Left renal pelvis (tissue), 4 donors: Measurements from ENCODE around the gene MEX3A. TPM values are rescaled to one million over a fixed set of nuclear protein-coding genes. Genes with fewer than 3 reads are reported as not detected.
"Not testable (repeated sequence)": the region's sequence is repeated elsewhere in the genome, so short reads cannot be mapped to it uniquely, and the experiment has no call there.

ENCODE experiments used
- DNase-seq, 4 donors: peaks; one replicate each; pipeline ENCODE4 v3.0.0-alpha.2; 2013; ENCODE audit warnings: low read depth in 4 of 4, low spot score in 3 of 4
- polyA plus RNA-seq, 4 donors: library from polyadenylated mRNA; unstranded; fragments of 120-200 nt; gene quantifications; one replicate each; pipeline ENCODE4 v1.2.1, GENCODE V29; 2013; ENCODE audit not compliant: insufficient read length in 4 of 4

The MEX3A gene
- 10 to 100 TPM; 40.9 to 46.9 (median 45.0) TPM for polyA plus RNA-seq

GRCh38 chr1:156082309-156083091 lies at the start of gene MEX3A:
TSS of gene MEX3A (minus strand) at chr1:156082465. CDS start at chr1:156081998, 467 bp downstream.
- peak; percentile 83 to 89 (median 88) for DNase-seq

DNA sequence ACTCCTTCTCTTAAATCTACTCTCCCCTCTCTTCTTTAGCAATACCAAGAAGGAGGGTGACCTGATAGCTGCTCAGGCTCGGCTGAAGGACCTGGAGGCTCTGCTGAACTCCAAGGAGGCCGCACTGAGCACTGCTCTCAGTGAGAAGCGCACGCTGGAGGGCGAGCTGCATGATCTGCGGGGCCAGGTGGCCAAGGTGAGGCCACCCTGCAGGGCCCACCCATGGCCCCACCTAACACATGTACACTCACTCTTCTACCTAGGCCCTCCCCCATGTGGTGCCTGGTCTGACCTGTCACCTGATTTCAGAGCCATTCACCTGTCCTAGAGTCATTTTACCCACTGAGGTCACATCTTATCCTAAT lies 48.3 kb upstream of the MEX3A start:
- no peak for DNase-seq

GRCh38 chr1:156129687-156130577 lies 47.7 kb upstream of the MEX3A start:
- DNase-seq, result no peak

DNA sequence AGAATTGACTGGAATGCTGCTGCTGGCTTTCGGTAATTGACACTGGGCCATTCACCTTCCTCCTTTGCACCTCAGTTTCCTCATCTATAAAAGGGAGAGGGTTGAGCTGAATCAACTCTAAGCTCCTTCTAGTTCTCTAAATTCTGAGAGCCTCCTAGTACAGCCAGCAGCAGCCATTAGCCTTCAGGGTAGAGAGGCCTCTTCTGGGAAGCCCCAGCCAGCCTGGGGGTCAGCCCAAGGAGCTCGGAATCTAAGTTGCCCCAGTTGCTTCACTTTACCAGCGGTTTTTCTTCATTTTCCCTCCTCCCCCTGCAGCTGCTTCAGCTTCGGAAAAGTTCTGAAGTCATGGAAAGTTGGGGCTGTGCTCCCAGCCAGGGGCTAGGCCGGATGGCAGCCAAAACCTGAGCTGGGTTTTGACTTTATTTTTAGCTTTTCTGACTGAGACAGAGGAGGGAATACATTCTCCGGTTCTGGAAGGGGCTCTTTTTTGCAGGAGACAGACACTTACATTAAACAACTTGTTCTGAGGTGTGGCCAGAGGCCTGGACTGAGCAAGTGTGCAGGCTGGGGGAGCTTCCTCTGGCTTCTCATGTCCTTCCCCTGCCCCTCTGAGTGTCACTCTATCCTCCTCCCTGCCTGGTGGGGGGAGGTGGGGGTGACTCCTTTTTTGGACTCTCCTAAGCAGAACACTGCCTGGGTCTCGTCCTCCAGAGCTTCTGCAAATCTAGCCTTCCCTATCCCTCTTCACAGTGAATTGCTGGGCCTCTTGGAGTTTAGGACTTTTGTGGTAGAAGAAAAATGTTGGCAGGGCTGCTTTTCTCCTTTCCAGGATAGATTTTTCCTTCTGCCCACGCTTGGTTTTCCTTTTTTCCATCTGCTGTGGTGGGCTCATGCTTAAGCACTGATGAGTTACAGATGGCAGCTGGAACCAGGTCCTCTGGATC lies 46.7 kb upstream of the MEX3A start:
- no peak for DNase-seq

- DNase-seq, result no peak
Measured at GRCh38 chr1:156128308-156128653, 46.0 kb upstream of the MEX3A start.

- no peak for DNase-seq
Measured at GRCh38 chr1:156126630-156127534, 44.6 kb upstream of the MEX3A start.

GRCh38 chr1:156126043-156126629 lies 43.9 kb upstream of the MEX3A start:
- no peak for DNase-seq

GRCh38 chr1:156125544-156125943 lies 43.3 kb upstream of the MEX3A start:
- not testable (repeated sequence) for DNase-seq

GRCh38 chr1:156124557-156125483 lies 42.6 kb upstream of the MEX3A start:
- no peak for DNase-seq

DNA sequence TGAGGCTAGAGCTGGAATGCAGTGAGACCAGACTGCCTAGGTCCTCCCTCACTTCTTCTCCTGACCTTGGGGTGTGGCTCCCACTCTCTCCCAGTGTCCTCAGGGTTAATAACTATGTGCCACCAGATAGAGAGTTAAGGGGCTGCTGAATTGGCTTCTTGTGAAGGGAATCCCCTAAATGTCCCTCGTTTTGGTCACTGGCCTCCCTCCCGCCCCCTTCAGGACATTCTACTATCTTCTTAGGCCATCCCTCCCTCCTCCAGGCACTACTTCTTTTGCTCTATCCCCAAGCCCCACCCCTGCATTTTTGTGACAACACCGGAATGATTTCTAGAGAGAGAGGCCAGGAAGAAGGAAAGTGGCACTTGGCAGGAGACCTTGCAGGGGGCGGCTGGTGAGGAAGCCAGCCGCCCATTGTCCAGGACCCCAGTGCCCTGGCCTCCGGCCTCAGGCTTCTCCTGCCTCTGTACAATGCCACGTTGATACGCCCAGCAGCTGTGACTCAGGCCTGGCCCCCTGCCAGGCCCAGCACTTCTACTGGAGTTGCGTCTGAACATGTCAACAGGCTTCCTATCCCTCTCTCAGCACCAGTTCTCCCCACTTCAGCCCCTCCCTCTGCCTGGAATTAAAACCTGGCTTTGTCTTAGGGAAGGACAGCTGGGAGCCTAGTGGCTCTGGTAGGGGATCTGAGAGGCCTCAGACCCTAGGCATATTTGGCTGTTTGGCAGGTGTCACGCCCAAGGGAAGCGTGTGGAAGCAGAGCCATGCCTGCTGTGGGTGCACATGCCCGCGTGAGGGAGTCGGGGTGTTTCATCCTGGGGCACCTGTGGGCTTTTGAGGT lies 41.3 kb upstream of the MEX3A start:
- no peak for DNase-seq

DNA sequence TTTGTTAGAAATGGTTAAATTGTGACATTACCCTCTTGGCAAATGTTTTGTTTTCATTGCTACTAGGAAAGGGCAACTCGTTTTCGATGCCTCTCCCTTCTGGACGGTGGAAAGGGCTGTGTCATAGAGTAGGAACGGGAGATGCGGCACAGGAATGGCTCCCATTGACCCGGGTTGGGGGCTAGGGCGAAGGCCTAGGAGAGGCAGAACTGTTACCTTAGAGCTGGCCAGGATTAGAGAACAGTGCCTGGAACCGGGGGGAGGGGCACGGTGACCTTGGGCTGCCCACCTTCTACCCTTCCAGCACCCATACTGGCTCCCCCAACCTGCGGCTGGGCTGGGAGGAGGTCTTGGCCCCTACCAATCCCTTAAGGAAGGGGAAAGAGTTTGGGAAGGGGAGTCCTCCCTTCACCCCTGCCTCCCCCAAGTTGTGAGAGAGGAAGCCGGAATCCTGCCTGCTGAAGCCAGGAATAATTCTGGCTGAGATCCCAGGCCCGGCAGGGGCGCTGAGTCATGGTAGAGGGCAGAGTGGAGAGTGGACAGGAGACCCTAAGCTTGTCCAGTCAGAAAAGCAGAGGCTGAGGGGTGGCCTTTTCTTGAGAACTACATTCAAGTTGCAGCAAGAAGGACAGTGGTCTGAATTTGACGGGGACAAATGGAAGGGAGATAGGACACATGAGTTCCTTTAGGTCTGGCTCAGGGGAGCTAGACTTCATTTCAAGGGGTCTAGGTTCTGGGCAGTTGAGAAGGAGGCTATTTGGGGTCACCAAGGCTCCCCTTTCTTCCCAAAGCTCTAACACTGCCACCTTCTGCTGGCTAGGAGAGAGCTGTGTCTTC lies 40.5 kb upstream of the MEX3A start:
- DNase-seq, result no peak

DNA sequence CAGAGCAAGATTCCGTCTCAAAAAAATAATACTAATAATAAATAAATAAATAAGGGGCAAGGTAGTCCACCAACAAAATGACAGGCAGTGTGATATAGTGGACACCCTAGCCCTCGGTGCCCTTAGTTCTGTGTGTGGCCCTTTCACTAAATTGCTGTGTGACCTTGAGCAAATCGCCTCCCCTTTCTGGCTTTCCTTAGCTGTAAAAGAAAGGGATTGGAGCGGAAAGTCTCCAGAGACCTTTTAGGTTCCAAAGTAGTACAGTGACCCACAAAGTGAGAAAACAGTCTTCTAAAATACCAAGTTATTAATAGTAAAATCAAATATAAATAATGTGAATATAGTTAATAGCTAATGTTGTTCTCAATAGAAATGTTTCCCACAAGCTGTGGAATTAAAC lies 39.8 kb upstream of the MEX3A start:
- DNase-seq, result no peak

DNA sequence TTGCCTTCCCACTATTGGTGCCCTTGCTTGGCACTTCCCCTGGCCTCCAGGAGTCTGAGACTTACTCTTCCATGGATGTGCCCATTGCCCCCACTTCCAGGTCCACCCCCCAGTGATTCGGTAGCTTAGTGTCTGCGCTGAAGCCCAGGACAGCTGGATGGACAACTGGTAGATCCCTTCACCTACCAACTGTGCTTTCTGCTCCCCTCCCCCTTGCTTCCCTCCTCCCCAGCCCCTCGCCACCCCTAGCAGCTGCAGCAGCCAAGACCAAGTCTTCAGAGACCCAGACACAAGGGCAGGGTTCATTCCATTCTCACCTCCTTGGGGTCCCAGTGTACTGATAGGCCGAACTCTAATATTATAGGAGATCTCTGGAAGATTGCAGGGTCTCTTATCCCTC lies 39.2 kb upstream of the MEX3A start:
- no peak for DNase-seq

DNA sequence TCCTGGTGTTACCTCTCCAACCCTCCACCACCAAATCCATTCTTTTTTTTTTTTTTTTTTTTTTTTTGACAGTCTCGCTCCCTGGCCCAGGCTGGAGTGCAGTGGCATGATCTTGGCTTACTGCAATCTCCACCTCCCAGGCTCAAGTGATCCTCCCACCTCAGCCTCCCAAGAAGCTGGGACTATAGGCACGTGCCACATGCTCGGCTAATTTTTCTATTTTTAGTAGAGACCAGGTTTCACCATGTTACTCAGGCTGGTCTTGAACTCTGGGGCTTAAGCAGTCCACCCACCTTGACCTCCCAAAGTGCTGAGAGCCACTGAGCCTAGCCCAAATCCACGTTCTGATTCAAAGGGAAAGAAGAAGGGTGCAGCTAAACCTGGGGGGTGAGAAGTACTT lies 38.7 kb upstream of the MEX3A start:
- not testable (repeated sequence) for DNase-seq

GRCh38 chr1:156120318-156120717 lies 38.1 kb upstream of the MEX3A start:
- no peak for DNase-seq

DNA sequence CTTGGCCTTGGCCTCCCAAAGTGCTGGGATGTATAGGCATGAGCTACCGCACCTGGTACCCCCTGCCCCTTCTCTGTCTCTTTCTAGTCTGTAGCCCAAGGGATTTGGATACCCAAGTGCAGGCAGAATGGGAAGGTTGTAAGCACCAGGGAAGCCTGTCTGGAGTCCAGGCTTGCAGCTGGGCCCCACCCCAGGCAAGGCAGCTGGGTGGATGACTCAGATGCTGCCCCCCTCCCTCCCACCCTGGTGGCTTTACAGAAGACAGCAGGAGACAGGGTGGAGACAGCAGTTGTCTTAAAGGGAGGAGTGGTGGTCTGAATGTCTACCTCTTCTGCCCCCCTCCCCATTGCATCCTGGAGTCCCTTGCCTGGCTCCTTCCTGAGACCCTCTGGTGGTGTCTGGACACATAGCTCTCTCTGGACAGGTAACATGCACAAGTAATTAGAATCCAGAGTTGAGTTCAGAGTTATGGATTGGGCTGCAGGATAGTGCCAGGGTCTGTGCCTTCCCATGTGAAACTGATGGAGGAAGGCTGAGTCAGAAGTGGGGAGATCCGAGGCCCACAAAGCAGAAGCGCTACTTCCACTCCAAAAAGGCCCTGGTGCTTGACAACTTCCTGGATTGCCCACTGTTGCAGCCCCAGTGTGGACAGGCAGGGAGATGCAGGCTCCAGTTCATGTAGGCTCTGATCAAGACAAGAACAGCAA lies 37.4 kb upstream of the MEX3A start:
- no peak for DNase-seq
